Glomerular endothelial cell (primary cell): ENCODE data around the gene DDX39B. TPM values are rescaled to one million over a fixed set of nuclear protein-coding genes. Genes with fewer than 3 reads are reported as not detected.

Source experiments
- DNase-seq: peaks from one replicate; pipeline ENCODE4 v3.0.0-alpha.2; 2011; ENCODE audit warnings: low read depth, low spot score; ENCODE audit errors: extremely low read depth
- total RNA-seq: library from RNA; depleted of rRNA; stranded (reverse); fragments of >200 nt; gene quantifications from 2 replicates; pipeline ENCODE4 v1.2.3, GENCODE V29; 2015

DDX39B gene
- total RNA-seq, 1 donor from 2014 or later: 249 TPM

DNA sequence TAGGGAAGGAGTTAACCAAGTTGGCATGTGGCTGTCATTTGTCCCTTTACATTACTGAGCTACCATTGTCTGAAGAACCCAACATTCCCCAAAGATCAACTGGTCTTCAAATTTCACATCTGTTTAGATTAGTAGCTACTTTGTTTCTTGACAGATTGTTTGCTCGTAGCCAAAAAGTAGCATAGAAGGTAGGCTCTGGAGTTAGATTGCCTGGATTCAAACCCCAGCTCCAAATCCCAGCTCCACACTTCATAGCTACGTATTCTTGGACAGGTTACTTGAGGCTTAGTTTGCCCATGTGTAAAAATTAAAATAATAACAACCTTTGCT lies 6.7 kb upstream of the DDX39B start:
- DNase-seq: no peak

DNA sequence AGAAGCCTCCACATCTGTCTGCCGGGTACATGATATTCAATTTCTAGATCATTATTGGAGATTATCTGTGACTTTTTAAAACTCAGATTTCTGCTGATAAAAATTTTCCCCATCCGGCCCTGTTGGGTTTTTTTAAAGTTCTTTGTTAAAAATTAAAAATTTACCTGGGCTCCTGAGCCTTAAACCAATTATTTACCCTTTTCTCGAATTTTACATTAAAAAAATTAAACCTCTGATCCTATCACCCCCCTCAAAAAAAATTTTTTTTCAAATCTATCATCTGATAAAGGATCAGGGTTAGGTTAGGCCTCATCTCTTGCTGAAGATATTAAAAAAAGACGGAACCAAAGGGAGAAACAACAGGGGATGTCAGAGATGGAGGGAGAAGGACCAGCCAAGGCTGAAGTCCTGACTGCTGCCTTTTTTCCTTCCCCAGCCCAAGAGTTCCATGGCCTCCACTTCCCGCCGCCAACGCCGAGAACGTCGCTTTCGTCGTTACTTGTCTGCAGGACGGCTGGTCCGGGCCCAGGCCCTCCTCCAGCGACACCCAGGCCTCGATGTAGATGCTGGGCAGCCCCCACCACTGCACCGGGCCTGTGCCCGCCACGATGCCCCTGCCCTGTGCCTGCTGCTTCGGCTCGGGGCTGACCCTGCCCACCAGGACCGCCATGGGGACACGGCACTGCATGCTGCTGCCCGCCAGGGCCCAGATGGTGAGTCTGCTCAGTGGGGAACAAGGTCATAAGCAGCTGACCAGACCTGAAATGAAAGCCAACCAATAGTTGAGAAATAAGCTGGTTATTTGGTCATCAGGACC lies 6.1 kb upstream of the DDX39B start:
- DNase-seq: no peak

DNA sequence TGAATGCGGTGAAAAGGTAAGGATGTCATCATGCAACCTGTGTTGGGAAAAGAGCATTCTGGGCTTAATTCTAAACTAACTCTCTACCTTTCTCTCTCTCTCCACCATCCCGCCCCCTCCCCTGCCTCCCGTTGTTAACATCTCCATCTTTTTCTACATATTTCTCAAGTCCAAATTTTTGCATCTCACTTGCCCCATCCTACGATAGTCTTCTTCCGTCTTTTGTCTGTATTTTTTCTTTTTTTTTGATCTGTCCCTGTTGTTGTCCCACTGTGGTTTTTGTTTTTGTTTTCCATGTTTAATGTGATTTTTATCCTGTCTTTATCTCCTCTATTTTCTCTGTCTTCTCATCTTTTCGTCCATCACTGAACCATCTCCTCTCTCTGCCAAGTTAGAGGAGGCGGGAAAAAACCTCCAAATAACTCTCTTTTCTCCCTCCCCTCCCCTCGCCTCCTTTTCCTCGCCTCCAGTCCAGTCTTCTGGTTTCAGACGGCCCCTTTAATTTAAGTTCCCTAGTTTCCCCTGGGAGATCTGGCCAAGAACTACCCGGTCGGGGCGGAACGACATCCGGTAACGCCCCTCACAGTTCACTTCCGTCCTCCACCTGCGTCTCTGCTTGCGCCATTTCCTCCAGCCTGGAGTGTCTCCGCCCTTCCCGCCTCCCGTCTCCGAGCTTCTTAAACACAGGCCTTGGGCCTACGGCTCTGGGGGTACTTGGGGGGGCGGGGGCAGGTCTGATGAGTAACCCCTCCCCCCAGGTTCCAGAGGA lies 5.3 kb upstream of the DDX39B start, which contains the start of gene NFKBIL1:
NFKBIL1 (plus strand) TSS at position 651 of the 769 bp plus-strand sequence; CDS start at position 738, 87 bp downstream.
- peak; percentile 89 for DNase-seq

DNA sequence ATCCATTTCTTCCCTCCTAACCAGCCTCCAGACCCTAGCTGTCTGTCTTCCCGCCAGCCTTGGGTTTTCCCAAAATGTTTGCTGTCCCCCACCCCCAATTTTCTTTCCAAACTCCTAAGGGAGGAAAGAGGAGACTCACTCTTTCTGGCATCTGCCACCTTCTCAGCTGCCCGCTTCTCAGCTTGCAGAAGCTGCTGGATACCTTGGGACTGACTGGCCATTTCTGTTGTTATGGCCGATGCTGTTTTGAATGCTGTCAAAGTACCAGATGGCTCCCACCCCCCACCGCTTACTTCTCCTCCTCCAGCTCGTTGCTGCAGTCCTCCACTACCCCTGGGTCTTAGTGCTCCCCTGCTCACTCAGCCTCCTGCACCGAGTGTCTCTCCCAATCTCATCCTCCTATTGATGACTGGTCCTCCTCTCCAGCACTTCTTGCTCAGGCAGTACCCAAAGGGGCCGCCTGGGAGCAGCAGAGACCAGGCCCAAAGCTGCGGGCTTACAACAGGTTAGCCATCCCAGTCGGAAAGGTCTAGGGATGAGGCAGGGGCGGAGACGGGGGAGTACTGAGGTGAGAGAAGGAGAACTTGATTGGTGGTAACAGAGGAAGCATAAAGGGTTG lies 4.6 kb upstream of the DDX39B start, which contains the start of gene ATP6V1G2:
ATP6V1G2 (minus strand) TSS at position 270 of the 619 bp plus-strand sequence; CDS start at position 221, 49 bp downstream.
- DNase-seq: peak; percentile 63

GRCh38 chr6:31545291-31545690 lies 3.5 kb upstream of the DDX39B start:
- no peak for DNase-seq

- DNase-seq: no peak
Measured at GRCh38 chr6:31544676-31545075, 2.9 kb upstream of the DDX39B start.

DNA sequence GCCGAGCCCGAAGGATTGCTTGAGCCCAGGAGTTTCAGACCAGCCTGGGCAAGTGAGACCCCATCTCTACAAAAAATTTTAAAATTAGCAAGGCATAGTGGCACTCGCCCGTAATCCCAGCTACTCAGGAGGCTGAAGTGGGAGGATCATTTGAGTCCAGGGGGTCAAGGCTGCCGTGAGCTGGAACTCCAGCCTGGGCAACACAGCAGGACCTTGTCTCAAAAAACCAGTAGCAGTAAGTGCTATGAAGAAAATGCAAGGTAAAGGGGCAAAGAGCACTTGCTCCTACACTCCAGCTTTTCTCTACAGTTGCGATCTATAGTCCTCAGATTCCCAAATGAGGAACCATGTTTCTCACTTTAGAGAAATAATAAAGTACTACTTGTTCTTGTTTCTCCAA lies 1.8 kb upstream of the DDX39B start:
- DNase-seq: no peak

- no peak for DNase-seq
Measured at GRCh38 chr6:31541059-31541657, 645 bp downstream of the DDX39B start.

- no peak for DNase-seq
Measured at GRCh38 chr6:31540640-31541039, 1.2 kb downstream of the DDX39B start.

- DNase-seq: no peak
Measured at GRCh38 chr6:31538805-31539400, 2.9 kb downstream of the DDX39B start.

- no peak for DNase-seq
Measured at GRCh38 chr6:31535538-31536324, 6.1 kb downstream of the DDX39B start.

GRCh38 chr6:31534521-31535040 lies 7.2 kb downstream of the DDX39B start:
- no peak for DNase-seq

DNA sequence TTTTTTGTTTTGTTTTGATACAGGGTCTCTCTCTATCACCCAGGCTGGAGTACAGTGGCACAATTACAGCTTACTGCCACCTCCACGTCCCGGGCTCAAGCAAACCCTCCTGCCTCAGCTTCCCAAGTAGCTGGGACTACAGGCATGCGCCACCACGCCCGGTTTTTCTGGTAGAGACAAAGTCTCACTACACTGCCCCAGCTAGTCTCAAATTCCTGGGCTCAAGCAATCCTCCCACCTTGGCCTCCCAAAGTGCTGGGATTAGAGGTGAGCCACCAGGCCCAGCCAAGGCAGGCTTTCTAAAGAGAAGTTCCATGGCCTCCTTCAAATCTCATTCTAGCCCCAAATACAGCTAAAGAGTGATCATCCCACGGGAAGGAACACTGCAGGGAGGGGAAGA lies 7.8 kb downstream of the DDX39B start:
- no peak for DNase-seq

DNA sequence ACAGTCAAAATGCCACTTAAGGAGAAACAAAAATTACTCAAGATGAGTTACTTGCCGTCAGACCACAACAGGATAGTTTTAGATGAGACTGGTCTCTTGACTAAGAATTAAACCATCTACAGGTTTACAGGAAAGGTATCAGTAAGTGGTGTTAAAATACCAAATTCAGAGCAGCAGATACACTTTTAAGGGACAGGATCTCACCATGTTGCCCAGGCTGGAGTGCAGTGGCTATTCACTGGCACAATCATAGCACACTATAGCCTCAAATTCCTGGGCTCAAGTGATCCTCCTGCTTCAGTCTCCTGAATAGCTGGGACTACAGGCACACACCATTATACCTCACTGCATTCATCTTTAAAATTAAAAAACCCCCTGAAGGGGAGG lies 8.4 kb downstream of the DDX39B start:
- DNase-seq: no peak

DNA sequence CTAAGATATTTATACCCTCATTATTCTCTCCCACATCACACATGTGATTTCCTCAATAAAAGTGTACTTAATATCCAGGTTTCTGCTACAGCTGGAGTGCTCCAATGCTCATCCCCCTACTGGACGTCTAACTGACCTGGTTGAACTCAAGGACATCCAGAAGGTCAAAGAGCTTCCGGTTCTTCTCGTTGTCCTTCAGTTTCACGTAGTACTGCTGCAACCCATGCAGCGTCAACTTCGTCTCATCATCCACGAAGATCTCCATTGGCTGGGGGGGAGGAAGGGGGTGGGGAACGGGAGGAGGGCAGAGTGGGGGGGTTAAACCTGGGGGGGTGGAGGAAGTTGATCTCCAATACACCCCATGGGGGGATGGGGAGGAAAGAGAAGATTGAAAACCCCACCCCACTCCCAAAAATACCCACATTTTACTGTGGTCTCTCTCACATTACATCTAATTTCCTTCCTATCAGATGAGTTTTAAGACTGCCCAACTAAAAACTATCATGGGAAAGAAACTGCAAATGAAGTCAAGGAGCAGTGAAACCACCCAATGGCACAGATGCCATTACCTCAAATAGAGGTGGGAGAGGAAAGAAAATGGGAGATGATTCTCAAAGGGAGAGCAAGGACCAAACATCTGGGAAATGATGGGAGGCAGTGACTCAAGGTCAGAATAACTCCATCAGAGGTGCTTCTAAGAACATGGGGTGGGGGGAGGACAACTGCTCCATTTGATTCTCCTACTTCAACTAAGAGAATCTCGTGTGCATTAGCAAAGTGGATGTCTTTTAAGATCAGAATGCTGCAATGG lies 9.0 kb downstream of the DDX39B start:
- no peak for DNase-seq

DNA sequence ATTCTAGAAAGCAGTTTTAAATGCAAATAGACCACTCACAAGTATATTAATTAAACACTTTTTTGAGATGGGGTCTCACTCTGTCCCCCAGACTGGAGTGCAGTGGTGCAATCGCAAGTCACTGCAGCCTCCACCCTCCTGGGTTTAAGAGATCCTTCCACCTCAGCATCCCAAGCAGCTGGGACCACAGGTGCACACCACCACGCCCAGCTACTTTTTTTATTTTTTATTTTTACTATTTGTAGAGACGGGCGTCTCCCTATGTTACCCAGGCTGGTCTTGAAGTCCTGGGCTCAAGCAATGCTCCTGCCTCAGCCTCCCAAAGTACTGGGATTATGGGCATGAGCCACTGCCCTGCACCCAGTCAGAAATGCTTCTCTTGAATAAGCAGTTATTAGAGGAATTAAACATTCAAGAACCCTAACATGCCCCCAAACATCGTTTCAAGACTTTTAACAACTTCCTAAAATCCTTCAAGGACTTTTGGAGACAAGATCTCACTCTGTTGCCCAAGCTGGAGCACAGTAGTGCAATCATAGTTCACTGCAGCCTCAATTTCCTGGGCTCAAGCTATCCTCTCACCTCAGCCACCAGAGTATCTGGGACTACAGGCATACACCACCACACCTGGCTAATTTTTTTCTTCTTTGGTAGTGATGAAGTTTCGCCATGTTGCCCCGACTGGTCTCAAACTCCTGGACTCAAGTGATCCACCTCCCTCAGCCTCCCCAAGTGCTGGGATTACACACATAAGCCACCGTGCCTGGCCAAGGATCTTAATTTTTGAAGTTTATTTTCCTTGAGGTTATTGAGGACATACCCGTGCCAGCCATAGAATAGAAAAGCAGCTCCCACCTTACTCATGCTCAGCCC lies 9.8 kb downstream of the DDX39B start:
- no peak for DNase-seq

GRCh38 chr6:31531162-31531561 lies 10.6 kb downstream of the DDX39B start:
- no peak for DNase-seq

DNA sequence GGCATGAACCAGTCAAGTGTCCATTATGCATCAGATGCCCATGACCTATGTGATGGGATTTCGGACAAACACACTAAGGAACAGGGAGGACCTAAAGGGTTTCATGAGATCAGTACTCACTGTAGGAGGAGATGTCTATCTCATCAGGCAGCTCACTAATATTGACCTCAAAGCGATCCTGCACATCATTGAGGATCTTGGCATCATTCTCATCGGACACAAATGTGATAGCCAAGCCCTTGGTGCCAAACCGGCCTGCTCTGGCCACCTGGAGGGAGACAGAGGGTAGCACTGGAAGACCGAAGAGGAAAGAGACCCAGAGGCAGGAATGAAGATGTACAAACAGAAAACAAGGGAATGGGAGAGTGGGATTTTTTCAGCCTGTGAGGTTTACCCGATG lies 11.1 kb downstream of the DDX39B start:
- no peak for DNase-seq
